Nephron (organoid): Measurements from ENCODE around the gene ALG12.

ENCODE experiments used
- H3K27ac Mint-ChIP-seq, 3 experiments: 2 replicates each; pipeline ENCODE4 v1.8.0; 2020; ENCODE audit warnings: mixed read lengths in 3 of 3, mild to moderate bottlenecking in 2 of 3, moderate library complexity in 1 of 3
- H3K27me3 Mint-ChIP-seq: 2 replicates; pipeline ENCODE4 v1.8.0; 2021; ENCODE audit warnings: low read depth, mild to moderate bottlenecking, moderate library complexity, mixed read lengths
- H3K36me3 Mint-ChIP-seq: 2 replicates; pipeline ENCODE4 v1.8.0; 2020; ENCODE audit warnings: low read depth, mixed read lengths
- H3K4me1 Mint-ChIP-seq: 2 replicates; pipeline ENCODE4 v1.8.0; 2020; ENCODE audit warnings: mixed read lengths
- H3K4me3 Mint-ChIP-seq, 3 experiments: 2 replicates each; pipeline ENCODE4 v1.8.0; 2020; ENCODE audit warnings: mild to moderate bottlenecking in 3 of 3, mixed read lengths in 3 of 3, moderate library complexity in 2 of 3
- H3K9me3 Mint-ChIP-seq: 2 replicates; pipeline ENCODE4 v1.8.0; 2020; ENCODE audit warnings: mixed read lengths
- CTCF ChIP-seq, 3 experiments: fragments of 200-600 bp; sonication (generic); IDR thresholded peaks; one replicate each; pipeline ENCODE4 v1.5.0; 2021; ENCODE audit warnings: antibody characterized with exemption in 3 of 3; ENCODE audit not compliant: unreplicated experiment in 3 of 3

The ALG12 gene

GRCh38 chr22:49924113-49924833 is 6.0 kb upstream of the ALG12 start:
- Mint-ChIP-seq H3K36me3 (peaks cover 7% of the 10 kb centered on the region), H3K27ac (no peak overlapping the region), H3K4me1 (peaks cover 11% of the 10 kb centered on the region), H3K27me3 (peaks cover 4% of the 10 kb centered on the region), H3K4me3 (no peak overlapping the region), H3K9me3 (no peaks in the 10 kb centered on the region)
- TF ChIP-seq CTCF (IDR thresholded peaks at IDR 0.05; ENCODE audit: unreplicated experiment in 3 of 3) = no peak

- Mint-ChIP-seq H3K36me3 (peaks cover 7% of the 10 kb centered on the region), H3K9me3 (no peaks in the 10 kb centered on the region), H3K4me1 (peaks cover 11% of the 10 kb centered on the region), H3K27me3 (peaks cover 4% of the 10 kb centered on the region), H3K27ac (no peak overlapping the region), H3K4me3 (peak overlapping the region in 2 of 3 experiments; percentile 21 to 60)
- no peak for TF ChIP-seq CTCF (IDR thresholded peaks at IDR 0.05; ENCODE audit: unreplicated experiment in 3 of 3)
Observed at GRCh38 chr22:49923445-49923844, 5.2 kb upstream of the ALG12 start.

- no peak for TF ChIP-seq CTCF (IDR thresholded peaks at IDR 0.05; ENCODE audit: unreplicated experiment in 3 of 3)
- Mint-ChIP-seq H3K4me1 (peaks cover 11% of the 10 kb centered on the region), H3K36me3 (peaks cover 7% of the 10 kb centered on the region), H3K27me3 (peaks cover 4% of the 10 kb centered on the region), H3K27ac (no peak overlapping the region), H3K4me3 (no peak overlapping the region), H3K9me3 (no peaks in the 10 kb centered on the region)
Observed at GRCh38 chr22:49922926-49923325, 4.7 kb upstream of the ALG12 start.

- Mint-ChIP-seq H3K9me3 (no peaks in the 10 kb centered on the region), H3K4me1 (peaks cover 11% of the 10 kb centered on the region), H3K4me3 (peak overlapping the region in 1 of 3 experiments; percentile 63), H3K36me3 (peaks cover 7% of the 10 kb centered on the region), H3K27ac (no peak overlapping the region), H3K27me3 (peaks cover 4% of the 10 kb centered on the region)
- TF ChIP-seq CTCF (IDR thresholded peaks at IDR 0.05; ENCODE audit: unreplicated experiment in 3 of 3) = no peak
Observed at GRCh38 chr22:49922484-49922883, 4.2 kb upstream of the ALG12 start.

GRCh38 chr22:49921508-49922278 is 3.5 kb upstream of the ALG12 start:
- H3K27me3 Mint-ChIP-seq = no peaks in the 10 kb centered on the region
- H3K36me3 Mint-ChIP-seq = peaks cover 7% of the 10 kb centered on the region
- no peak overlapping the region for H3K27ac Mint-ChIP-seq
- no peaks in the 10 kb centered on the region for H3K9me3 Mint-ChIP-seq
- H3K4me3 Mint-ChIP-seq = peak overlapping the region in 2 of 3 experiments; percentile 49 to 63
- TF ChIP-seq CTCF (IDR thresholded peaks at IDR 0.05; ENCODE audit: unreplicated experiment in 3 of 3) = no peak
- peaks cover 11% of the 10 kb centered on the region for H3K4me1 Mint-ChIP-seq
